C4-2B (cell line): ENCODE data around the gene ADM5.

Source experiments
- ZFX ChIP-seq: fragments of 450-650 bp; IDR thresholded peaks from 2 replicates; pipeline ENCODE4 v1.6.1; 2017
- TF ChIP-seq, protein P1 (sequence below): fragments of 450-650 bp; conservative IDR thresholded peaks from 2 replicates; pipeline ENCODE4 v1.5.1; 2017; ENCODE audit warnings: mild to moderate bottlenecking

DNA sequence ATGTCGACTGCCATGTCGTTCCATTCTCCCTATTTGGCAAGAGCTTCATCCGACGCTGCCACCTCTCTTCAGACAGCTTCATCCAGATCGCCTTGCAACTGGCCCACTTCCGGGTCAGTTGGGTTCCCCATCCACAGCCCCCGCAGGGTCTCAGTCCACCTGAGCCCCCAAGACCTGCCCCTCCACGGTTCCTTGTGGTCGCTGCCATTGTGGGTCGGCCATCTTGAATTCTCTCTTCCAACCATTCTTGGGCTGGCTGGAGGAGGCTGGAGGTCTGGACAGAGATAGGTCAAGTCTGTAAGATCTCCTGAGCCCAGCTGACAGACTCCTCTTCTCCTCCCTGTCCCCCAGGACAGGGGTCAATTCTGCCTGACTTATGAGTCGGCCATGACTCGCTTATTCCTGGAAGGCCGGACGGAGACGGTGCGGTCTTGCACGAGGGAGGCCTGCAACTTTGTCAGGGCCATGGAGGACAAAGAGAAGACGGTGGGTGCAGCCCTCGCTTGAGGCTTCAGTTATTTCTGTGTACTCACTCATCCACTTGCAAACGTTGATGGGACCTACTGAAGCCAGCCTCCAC is 21.1 kb downstream of the ADM5 start:
- TF ChIP-seq, protein P1, sequence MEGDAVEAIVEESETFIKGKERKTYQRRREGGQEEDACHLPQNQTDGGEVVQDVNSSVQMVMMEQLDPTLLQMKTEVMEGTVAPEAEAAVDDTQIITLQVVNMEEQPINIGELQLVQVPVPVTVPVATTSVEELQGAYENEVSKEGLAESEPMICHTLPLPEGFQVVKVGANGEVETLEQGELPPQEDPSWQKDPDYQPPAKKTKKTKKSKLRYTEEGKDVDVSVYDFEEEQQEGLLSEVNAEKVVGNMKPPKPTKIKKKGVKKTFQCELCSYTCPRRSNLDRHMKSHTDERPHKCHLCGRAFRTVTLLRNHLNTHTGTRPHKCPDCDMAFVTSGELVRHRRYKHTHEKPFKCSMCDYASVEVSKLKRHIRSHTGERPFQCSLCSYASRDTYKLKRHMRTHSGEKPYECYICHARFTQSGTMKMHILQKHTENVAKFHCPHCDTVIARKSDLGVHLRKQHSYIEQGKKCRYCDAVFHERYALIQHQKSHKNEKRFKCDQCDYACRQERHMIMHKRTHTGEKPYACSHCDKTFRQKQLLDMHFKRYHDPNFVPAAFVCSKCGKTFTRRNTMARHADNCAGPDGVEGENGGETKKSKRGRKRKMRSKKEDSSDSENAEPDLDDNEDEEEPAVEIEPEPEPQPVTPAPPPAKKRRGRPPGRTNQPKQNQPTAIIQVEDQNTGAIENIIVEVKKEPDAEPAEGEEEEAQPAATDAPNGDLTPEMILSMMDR: no peak
- TF ChIP-seq ZFX: no peak
